Ishikawa (cell line): ENCODE results near the gene STRN4.

Source experiments
- CEBPB ChIP-seq: IDR thresholded peaks from 2 replicates; pipeline ENCODE4 v1.6.1; 2012
- CREB1 ChIP-seq: IDR thresholded peaks from 2 replicates; pipeline ENCODE4 v1.6.1; 2012; ENCODE audit warnings: low read depth
- EGR1 ChIP-seq: IDR thresholded peaks from 2 replicates; pipeline ENCODE4 v1.6.1; 2012
- EP300 ChIP-seq: IDR thresholded peaks from 2 replicates; pipeline ENCODE4 v1.6.1; 2012; ENCODE audit warnings: borderline replicate concordance
- FOXM1 ChIP-seq: IDR thresholded peaks from 2 replicates; pipeline ENCODE4 v1.6.1; 2012; ENCODE audit warnings: low read depth, borderline replicate concordance
- NFIC ChIP-seq: IDR thresholded peaks from 2 replicates; pipeline ENCODE4 v1.6.1; 2012
- RAD21 ChIP-seq: IDR thresholded peaks from 2 replicates; pipeline ENCODE4 v1.6.1; 2012; ENCODE audit warnings: low read depth
- TAF1 ChIP-seq: IDR thresholded peaks from 2 replicates; pipeline ENCODE4 v1.6.1; 2012; ENCODE audit warnings: low read depth, mild to moderate bottlenecking
- TCF12 ChIP-seq: IDR thresholded peaks from 2 replicates; pipeline ENCODE4 v1.6.1; 2012; ENCODE audit warnings: low read depth
- YY1 ChIP-seq: IDR thresholded peaks from 2 replicates; pipeline ENCODE4 v1.6.1; 2012; ENCODE audit warnings: low read depth
- ZBTB7A ChIP-seq: IDR thresholded peaks from 2 replicates; pipeline ENCODE4 v1.6.1; 2012; ENCODE audit warnings: low read depth
- TF ChIP-seq, protein P1 (sequence below): IDR thresholded peaks from 2 replicates; pipeline ENCODE4 v1.6.1; 2012
- TF ChIP-seq, protein P2 (sequence below): IDR thresholded peaks from 2 replicates; pipeline ENCODE4 v1.6.1; 2012; ENCODE audit warnings: low read depth, mild to moderate bottlenecking
- TF ChIP-seq, protein P3 (sequence below): IDR thresholded peaks from 2 replicates; pipeline ENCODE4 v1.6.1; 2012

DNA sequence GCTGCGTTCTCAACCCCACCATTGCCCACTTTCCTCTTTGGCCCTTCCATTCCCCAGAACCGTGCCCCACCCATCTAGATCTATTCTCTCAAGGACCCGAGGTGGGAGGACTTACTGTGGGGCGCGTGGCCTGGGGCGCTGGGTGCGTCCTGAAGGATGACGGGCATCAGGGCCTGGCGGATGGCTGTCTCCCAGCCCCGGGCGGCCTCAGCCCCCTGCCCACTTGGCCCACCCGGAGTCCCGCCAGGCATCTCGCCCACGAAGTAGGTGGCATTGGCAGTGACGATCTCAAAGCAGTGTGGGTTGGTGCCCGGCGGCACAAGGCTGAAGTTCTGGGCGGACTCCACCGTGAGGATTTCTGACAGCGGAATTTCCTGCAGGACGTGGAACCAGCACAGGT lies 52.5 kb downstream of the STRN4 start:
- no peak for TF ChIP-seq CREB1
- TF ChIP-seq, protein P1, sequence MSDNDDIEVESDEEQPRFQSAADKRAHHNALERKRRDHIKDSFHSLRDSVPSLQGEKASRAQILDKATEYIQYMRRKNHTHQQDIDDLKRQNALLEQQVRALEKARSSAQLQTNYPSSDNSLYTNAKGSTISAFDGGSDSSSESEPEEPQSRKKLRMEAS, result no peak
- no peak for TF ChIP-seq EP300
- no peak for TF ChIP-seq YY1
- no peak for TF ChIP-seq CEBPB
- TF ChIP-seq TAF1, result no peak
- TF ChIP-seq FOXM1, result no peak
- TF ChIP-seq RAD21, result no peak
- TF ChIP-seq, protein P2, sequence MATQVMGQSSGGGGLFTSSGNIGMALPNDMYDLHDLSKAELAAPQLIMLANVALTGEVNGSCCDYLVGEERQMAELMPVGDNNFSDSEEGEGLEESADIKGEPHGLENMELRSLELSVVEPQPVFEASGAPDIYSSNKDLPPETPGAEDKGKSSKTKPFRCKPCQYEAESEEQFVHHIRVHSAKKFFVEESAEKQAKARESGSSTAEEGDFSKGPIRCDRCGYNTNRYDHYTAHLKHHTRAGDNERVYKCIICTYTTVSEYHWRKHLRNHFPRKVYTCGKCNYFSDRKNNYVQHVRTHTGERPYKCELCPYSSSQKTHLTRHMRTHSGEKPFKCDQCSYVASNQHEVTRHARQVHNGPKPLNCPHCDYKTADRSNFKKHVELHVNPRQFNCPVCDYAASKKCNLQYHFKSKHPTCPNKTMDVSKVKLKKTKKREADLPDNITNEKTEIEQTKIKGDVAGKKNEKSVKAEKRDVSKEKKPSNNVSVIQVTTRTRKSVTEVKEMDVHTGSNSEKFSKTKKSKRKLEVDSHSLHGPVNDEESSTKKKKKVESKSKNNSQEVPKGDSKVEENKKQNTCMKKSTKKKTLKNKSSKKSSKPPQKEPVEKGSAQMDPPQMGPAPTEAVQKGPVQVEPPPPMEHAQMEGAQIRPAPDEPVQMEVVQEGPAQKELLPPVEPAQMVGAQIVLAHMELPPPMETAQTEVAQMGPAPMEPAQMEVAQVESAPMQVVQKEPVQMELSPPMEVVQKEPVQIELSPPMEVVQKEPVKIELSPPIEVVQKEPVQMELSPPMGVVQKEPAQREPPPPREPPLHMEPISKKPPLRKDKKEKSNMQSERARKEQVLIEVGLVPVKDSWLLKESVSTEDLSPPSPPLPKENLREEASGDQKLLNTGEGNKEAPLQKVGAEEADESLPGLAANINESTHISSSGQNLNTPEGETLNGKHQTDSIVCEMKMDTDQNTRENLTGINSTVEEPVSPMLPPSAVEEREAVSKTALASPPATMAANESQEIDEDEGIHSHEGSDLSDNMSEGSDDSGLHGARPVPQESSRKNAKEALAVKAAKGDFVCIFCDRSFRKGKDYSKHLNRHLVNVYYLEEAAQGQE, result no peak
- no peak for TF ChIP-seq ZBTB7A
- TF ChIP-seq TCF12, result no peak
- TF ChIP-seq, protein P3, sequence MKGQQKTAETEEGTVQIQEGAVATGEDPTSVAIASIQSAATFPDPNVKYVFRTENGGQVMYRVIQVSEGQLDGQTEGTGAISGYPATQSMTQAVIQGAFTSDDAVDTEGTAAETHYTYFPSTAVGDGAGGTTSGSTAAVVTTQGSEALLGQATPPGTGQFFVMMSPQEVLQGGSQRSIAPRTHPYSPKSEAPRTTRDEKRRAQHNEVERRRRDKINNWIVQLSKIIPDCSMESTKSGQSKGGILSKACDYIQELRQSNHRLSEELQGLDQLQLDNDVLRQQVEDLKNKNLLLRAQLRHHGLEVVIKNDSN, result no peak
- TF ChIP-seq EGR1, result no peak
- no peak for TF ChIP-seq NFIC
